CD4-positive, alpha-beta T cell treated with Interleukin-17A for 4 hours (primary cell): Measurements from ENCODE around the gene GLB1L2.

Experiments used
- DNase-seq: peaks from one replicate; pipeline ENCODE4 v3.0.0-alpha.2; 2020; ENCODE audit warnings: mixed read lengths

Gene GLB1L2

GRCh38 chr11:134387501-134387900 lies 55.7 kb downstream of the GLB1L2 start:
- DNase-seq, result no peak

GRCh38 chr11:134388590-134388989 lies 56.8 kb downstream of the GLB1L2 start:
- DNase-seq, result no peak

- no peak for DNase-seq
Measured at GRCh38 chr11:134389464-134390180, 57.8 kb downstream of the GLB1L2 start.

GRCh38 chr11:134390706-134391569 lies 59.1 kb downstream of the GLB1L2 start:
- DNase-seq, result no peak

- DNase-seq, result no peak
Measured at GRCh38 chr11:134391656-134392055, 59.9 kb downstream of the GLB1L2 start.

GRCh38 chr11:134392953-134393615 lies 61.3 kb downstream of the GLB1L2 start:
- no peak for DNase-seq

- no peak for DNase-seq
Measured at GRCh38 chr11:134393638-134394037, 61.9 kb downstream of the GLB1L2 start.

- DNase-seq, result no peak
Measured at GRCh38 chr11:134394311-134394710, 62.5 kb downstream of the GLB1L2 start.

GRCh38 chr11:134395002-134395401 lies 63.2 kb downstream of the GLB1L2 start:
- no peak for DNase-seq

GRCh38 chr11:134397304-134398078 lies 65.7 kb downstream of the GLB1L2 start:
- no peak for DNase-seq

GRCh38 chr11:134398079-134398444 lies 66.3 kb downstream of the GLB1L2 start:
- DNase-seq, result no peak

GRCh38 chr11:134398644-134399292 lies 67.0 kb downstream of the GLB1L2 start:
- DNase-seq, result no peak

- no peak for DNase-seq
Measured at GRCh38 chr11:134399293-134399654, 67.5 kb downstream of the GLB1L2 start.

GRCh38 chr11:134399996-134400395 lies 68.2 kb downstream of the GLB1L2 start:
- DNase-seq, result no peak

GRCh38 chr11:134401825-134402809 lies 70.3 kb downstream of the GLB1L2 start:
- DNase-seq, result no peak

- DNase-seq, result no peak
Measured at GRCh38 chr11:134402910-134403309, 71.1 kb downstream of the GLB1L2 start.

- no peak for DNase-seq
Measured at GRCh38 chr11:134404575-134405341, 73.0 kb downstream of the GLB1L2 start.

- DNase-seq, result no peak
Measured at GRCh38 chr11:134405436-134405835, 73.6 kb downstream of the GLB1L2 start.

- DNase-seq, result no peak
Measured at GRCh38 chr11:134405841-134406240, 74.1 kb downstream of the GLB1L2 start.
